ENCODE data around the gene FAM107B.

Gene FAM107B

GRCh38 chr10:14736043-14736442 lies 38.7 kb downstream of the FAM107B start:
- H3K27ac ChIP-seq, result no peak overlapping the region
- TF ChIP-seq CTCF (IDR thresholded peaks at IDR 0.05), result no peak

GRCh38 chr10:14731875-14732512 lies 42.7 kb downstream of the FAM107B start:
- Histone ChIP-seq H3K27me3 (no peaks in the 10 kb centered on the region), H3K4me3 (ENCODE audit: low read depth in 1 of 2, low read length in 1 of 2) (no peak overlapping the region), H3K9me3 (no peaks in the 10 kb centered on the region), H3K36me3 (no peaks in the 10 kb centered on the region), H3K27ac (no peak overlapping the region), H3K4me1 (ENCODE audit: control insufficient read depth in 1 of 2, insufficient read depth in 1 of 2, low read depth in 1 of 2, low read length in 1 of 2) (no peaks in the 10 kb centered on the region)
- TF ChIP-seq CTCF (IDR thresholded peaks at IDR 0.05), result no peak

More at GRCh38 chr10:14736043-14736442, 38.7 kb downstream of the FAM107B start:
- H3K4me1 ChIP-seq (ENCODE audit: control insufficient read depth in 1 of 2, insufficient read depth in 1 of 2, low read depth in 1 of 2, low read length in 1 of 2), result no peaks in the 10 kb centered on the region
- H3K36me3 ChIP-seq, result no peaks in the 10 kb centered on the region
- H3K9me3 ChIP-seq, result no peaks in the 10 kb centered on the region
- H3K27me3 ChIP-seq, result no peaks in the 10 kb centered on the region
- no peak overlapping the region for H3K4me3 ChIP-seq (ENCODE audit: low read depth in 1 of 2, low read length in 1 of 2)

GRCh38 chr10:14728346-14728745 lies 46.4 kb downstream of the FAM107B start:
- H3K27ac ChIP-seq, result no peak overlapping the region
- H3K9me3 ChIP-seq, result no peaks in the 10 kb centered on the region
- no peaks in the 10 kb centered on the region for H3K36me3 ChIP-seq
- H3K27me3 ChIP-seq, result no peaks in the 10 kb centered on the region
- no peak for TF ChIP-seq CTCF (IDR thresholded peaks at IDR 0.05)
- H3K4me3 ChIP-seq (ENCODE audit: low read depth in 1 of 2, low read length in 1 of 2), result no peak overlapping the region
- no peaks in the 10 kb centered on the region for H3K4me1 ChIP-seq (ENCODE audit: control insufficient read depth in 1 of 2, insufficient read depth in 1 of 2, low read depth in 1 of 2, low read length in 1 of 2)

GRCh38 chr10:14727924-14728323 lies 46.8 kb downstream of the FAM107B start:
- Histone ChIP-seq H3K27me3 (no peaks in the 10 kb centered on the region), H3K4me1 (ENCODE audit: control insufficient read depth in 1 of 2, insufficient read depth in 1 of 2, low read depth in 1 of 2, low read length in 1 of 2) (no peaks in the 10 kb centered on the region), H3K36me3 (no peaks in the 10 kb centered on the region), H3K27ac (no peak overlapping the region), H3K9me3 (no peaks in the 10 kb centered on the region), H3K4me3 (ENCODE audit: low read depth in 1 of 2, low read length in 1 of 2) (no peak overlapping the region)
- TF ChIP-seq CTCF (IDR thresholded peaks at IDR 0.05), result no peak

- TF ChIP-seq CTCF (IDR thresholded peaks at IDR 0.05), result no peak
- Histone ChIP-seq H3K4me3 (ENCODE audit: low read depth in 1 of 2, low read length in 1 of 2) (no peak overlapping the region), H3K27ac (no peak overlapping the region), H3K4me1 (ENCODE audit: control insufficient read depth in 1 of 2, insufficient read depth in 1 of 2, low read depth in 1 of 2, low read length in 1 of 2) (no peaks in the 10 kb centered on the region), H3K27me3 (no peaks in the 10 kb centered on the region), H3K9me3 (no peaks in the 10 kb centered on the region), H3K36me3 (no peaks in the 10 kb centered on the region)
Observed at GRCh38 chr10:14727465-14727864, 47.2 kb downstream of the FAM107B start.
